B cell (primary cell): Measurements from ENCODE around the gene NPAS3.

ENCODE experiments used
- EZH2 ChIP-seq: IDR thresholded peaks from 2 replicates; pipeline ENCODE4 v1.6.1; 2012; ENCODE audit warnings: borderline replicate concordance, low read depth, mild to moderate bottlenecking, moderate library complexity, low read length; ENCODE audit not compliant: insufficient read depth, poor library complexity, severe bottlenecking
- TF ChIP-seq, protein P1 (sequence below): fragments of 200-600 bp; IDR thresholded peaks from one replicate; pipeline ENCODE4 v1.8.0; 2022; ENCODE audit warnings: antibody characterized with exemption, mild to moderate bottlenecking

DNA sequence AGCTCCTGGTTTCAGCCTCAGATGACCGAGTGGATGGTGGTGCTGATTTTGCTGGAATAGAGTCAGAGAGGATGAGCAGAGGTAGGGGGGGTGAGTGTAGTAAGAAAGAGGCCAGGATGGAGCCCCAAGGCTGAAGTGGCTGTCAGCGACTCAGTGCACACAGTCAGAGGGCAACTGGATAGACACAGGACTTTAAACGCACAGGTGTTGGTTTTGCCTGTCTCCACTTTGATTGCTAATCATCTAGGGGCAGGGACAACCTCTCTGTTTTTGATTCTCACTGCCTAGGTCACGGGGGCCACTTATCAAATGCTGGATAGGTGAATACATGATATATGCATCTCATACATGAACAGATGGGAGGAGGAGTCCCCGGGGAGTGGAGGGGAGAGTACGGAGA, 912.7 kb downstream of the NPAS3 start:
- TF ChIP-seq, protein P1, sequence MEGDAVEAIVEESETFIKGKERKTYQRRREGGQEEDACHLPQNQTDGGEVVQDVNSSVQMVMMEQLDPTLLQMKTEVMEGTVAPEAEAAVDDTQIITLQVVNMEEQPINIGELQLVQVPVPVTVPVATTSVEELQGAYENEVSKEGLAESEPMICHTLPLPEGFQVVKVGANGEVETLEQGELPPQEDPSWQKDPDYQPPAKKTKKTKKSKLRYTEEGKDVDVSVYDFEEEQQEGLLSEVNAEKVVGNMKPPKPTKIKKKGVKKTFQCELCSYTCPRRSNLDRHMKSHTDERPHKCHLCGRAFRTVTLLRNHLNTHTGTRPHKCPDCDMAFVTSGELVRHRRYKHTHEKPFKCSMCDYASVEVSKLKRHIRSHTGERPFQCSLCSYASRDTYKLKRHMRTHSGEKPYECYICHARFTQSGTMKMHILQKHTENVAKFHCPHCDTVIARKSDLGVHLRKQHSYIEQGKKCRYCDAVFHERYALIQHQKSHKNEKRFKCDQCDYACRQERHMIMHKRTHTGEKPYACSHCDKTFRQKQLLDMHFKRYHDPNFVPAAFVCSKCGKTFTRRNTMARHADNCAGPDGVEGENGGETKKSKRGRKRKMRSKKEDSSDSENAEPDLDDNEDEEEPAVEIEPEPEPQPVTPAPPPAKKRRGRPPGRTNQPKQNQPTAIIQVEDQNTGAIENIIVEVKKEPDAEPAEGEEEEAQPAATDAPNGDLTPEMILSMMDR: no peak
- TF ChIP-seq EZH2: no peak
